Activated CD4-positive, alpha-beta T cell treated with anti-CD3 and anti-CD28 coated beads for 24 hours (primary cell): ENCODE data around the gene NCS1.

Source experiments
- DNase-seq, 2 donors: peaks; one replicate each; pipeline ENCODE4 v3.0.0-alpha.2; 2020; ENCODE audit warnings: low read depth in 2 of 2

NCS1 gene

GRCh38 chr9:130194378-130194932 is 22.3 kb downstream of the NCS1 start:
- no peak for DNase-seq

- DNase-seq: no peak
Observed at GRCh38 chr9:130195638-130196037, 23.4 kb downstream of the NCS1 start.

GRCh38 chr9:130196643-130197042 is 24.4 kb downstream of the NCS1 start:
- no peak for DNase-seq

- no peak for DNase-seq
Observed at GRCh38 chr9:130197386-130197785, 25.2 kb downstream of the NCS1 start.

- no peak for DNase-seq
Observed at GRCh38 chr9:130197888-130198287, 25.7 kb downstream of the NCS1 start.

GRCh38 chr9:130198501-130199179 is 26.4 kb downstream of the NCS1 start:
- DNase-seq: no peak

GRCh38 chr9:130199605-130200004 is 27.4 kb downstream of the NCS1 start:
- DNase-seq: no peak

- DNase-seq: no peak
Observed at GRCh38 chr9:130200038-130200849, 28.0 kb downstream of the NCS1 start.

- no peak for DNase-seq
Observed at GRCh38 chr9:130201399-130201873, 29.2 kb downstream of the NCS1 start.

- DNase-seq: no peak
Observed at GRCh38 chr9:130201974-130202373, 29.8 kb downstream of the NCS1 start.

GRCh38 chr9:130204341-130204740 is 32.1 kb downstream of the NCS1 start:
- DNase-seq: no peak

- DNase-seq: no peak
Observed at GRCh38 chr9:130204959-130205358, 32.8 kb downstream of the NCS1 start.

GRCh38 chr9:130205912-130206311 is 33.7 kb downstream of the NCS1 start:
- no peak for DNase-seq

GRCh38 chr9:130206579-130206978 is 34.4 kb downstream of the NCS1 start:
- no peak for DNase-seq

GRCh38 chr9:130207241-130207992 is 35.2 kb downstream of the NCS1 start:
- no peak for DNase-seq

GRCh38 chr9:130208600-130209347 is 36.6 kb downstream of the NCS1 start:
- no peak for DNase-seq

GRCh38 chr9:130209422-130209821 is 37.2 kb downstream of the NCS1 start:
- DNase-seq: no peak

GRCh38 chr9:130211548-130212226 is 39.5 kb downstream of the NCS1 start:
- DNase-seq: no peak

GRCh38 chr9:130212543-130213297 is 40.5 kb downstream of the NCS1 start:
- no peak for DNase-seq
